ENCODE measurements around the gene C16orf96.

C16orf96 gene

DNA sequence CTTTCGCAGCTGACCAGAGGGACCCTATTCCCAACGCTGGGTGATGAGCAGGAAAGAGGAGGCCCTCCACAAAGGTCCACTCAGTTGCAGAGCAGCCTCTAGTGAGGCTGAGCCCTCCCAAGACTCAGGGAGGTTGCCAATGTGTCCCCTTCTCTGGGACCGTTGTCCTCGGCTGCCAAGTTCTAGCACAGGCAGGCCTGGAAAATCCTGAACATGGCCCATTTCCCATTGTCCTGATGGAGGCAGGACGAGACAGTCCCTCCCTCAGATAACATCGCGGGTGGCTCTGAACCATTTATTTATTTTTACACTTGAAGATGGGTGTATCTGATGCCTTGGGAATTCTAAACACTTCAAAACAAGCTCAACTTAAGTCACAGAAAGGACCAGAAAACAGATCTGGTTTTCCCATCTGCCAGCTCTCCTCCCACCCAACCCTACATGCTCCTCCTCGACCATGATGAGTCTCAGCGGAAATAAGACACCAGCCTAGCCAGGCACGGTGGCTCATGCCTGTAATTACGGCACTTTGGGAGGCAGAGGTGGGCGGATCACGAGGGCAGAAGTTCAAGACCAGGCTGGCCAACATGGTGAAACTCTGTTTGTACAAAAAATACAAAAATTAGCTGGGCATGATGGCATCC is 30.4 kb upstream of the C16orf96 start:
- DNase-seq = no peak

DNA sequence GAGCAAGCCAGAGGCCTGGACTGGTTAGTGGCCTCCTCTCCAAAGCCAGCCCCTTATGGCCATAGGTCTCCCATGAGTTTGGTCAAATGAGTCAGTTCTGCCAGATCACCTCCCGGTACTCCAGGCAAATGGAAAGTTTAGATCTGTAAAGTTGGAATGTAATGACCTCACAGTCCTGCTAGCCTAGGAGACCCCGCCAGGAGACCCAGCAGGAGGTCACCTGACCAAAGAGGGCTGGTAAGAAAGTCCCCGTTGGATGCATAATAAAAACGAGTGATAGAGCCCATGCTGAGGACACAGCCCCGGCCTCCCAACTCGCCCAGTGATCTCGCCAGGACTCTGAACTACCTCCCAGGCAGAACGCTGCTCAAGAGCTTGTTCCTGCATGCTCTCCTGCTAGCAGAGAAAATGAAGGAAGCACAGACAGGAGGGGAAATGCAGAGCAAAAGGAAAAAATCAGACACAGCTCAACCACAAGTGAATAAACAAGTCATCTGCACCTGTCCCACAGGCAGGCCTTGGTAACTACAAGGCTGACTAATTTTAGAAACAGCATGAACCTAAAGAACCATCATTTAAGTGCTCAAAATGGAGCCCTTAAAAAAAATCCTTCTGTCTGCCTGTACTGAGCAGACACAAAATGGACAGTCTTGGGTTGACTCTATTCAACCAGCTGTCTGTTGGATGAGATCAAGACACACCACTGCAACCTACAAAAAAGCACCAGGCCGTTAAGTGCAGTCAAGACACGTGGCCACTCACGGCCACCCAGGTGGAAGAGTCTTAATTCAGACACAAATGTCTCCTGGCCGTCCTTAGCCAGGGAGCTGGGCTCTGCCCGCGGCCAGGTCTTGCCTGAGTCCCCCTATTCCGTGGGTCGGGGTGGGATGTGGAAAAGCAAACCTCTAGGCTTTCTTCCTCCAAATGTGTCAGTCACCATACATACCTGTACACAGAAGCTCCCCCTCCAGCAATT is 26.8 kb upstream of the C16orf96 start:
- no peak for DNase-seq

DNA sequence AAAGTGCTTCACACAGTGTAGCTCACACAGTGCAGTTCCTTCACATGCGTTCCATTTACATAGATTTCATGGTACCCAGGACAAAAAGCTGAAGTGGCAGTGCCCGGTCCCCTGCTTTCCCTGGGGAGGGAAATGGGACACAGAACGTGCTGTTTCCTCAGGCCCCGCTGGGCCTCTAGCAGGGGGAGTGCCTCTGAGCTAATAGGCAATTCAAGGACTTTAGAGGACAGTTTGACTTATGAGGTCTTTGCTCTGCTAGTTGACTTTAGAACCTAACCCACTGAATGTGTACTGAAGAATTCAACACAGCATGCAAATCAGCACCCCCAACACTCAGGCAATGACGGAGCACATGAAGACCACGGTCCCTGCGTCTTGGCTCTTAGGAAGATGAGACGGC is 24.3 kb upstream of the C16orf96 start:
- DNase-seq = no peak

DNA sequence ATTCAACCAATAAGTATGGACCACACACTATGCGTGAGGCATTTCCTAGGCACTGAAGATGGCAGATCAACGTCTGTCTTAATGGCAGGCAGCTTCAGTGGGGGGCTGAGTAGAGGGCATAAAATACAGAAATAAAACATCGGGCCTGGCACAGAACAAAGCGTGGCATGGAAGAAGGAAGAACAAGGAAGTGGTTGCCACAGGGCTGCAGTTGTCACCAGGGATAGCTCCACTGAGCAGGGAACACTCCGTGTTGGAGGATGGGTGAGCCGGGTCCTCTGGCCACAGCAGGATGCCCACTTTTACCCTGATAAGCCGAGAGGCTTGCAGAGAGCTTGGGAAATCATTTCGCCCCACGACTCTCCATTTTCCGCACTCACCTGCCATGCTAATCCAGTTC is 23.9 kb upstream of the C16orf96 start:
- DNase-seq = no peak

DNA sequence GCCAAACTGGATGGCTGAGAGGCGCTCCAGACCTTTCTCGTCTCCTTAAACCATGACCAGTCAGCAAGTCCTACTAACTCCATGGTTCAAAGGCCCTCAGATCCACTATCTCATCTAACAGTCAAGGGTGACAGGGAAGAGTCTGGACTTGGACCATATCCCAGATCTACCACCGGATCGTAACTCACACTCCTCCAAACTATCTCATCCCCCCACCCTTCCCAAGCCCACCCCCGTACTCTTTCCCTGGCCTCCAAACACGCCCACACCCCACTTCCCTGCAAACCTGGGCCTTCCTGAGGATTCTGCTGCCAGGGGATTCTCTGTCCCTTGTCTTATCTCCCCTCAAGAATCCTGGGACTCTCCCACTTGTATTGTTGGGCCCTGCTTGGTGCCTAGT is 22.6 kb upstream of the C16orf96 start:
- no peak for DNase-seq

DNA sequence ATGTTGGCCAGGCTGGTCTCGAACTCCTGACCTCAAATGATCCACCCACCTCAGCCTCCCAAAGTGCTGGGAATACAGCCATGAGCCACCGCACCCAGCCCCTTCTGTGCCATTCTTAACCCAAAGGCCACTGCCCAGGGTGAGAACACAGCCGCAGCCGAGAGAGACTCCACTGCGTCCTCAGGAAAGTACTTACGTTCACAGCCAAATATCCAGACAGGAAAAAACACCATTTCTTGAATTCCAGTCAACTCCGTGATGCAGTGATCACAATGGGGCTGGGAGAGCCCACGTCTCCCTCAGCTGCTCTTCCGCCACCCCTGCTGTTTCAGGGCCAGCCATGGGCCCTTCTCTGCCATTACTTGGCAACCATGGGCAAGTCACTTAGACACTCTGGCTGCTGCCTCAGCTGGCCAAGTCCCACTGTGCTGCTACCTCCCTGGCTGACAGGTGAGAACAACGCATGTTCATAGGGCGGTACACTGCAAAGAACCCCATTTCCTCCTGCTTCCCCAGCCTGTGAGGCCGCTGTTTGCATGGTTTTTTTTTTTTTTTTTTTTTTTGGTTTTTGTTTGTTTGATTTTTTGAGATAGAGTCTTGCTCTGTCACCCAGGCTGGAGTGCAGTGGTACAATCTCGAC is 21.9 kb upstream of the C16orf96 start:
- DNase-seq = no peak

DNA sequence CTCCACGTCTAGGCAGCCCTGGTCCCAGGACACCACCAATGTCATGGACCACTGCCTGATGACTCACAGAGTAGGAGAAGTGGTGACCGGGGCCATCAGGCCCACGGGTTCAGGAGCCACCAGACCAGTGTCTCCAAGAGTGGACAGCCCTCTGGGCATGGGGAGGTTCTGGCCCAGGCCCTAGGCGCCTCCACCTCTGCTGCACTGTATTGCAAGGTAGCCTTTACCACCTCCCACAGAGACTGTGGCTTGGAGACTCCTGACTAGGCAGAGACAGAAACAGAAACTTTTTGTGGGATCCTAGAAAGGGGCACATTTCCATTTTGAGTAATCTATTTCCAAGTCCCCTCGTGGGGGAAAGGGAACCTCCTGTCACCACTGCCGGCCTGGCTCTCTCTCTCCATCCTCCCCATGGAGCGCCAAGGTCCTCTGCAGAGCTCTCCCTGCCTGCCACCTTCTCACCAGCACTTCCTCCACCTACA is 20.5 kb upstream of the C16orf96 start:
- no peak for DNase-seq

DNA sequence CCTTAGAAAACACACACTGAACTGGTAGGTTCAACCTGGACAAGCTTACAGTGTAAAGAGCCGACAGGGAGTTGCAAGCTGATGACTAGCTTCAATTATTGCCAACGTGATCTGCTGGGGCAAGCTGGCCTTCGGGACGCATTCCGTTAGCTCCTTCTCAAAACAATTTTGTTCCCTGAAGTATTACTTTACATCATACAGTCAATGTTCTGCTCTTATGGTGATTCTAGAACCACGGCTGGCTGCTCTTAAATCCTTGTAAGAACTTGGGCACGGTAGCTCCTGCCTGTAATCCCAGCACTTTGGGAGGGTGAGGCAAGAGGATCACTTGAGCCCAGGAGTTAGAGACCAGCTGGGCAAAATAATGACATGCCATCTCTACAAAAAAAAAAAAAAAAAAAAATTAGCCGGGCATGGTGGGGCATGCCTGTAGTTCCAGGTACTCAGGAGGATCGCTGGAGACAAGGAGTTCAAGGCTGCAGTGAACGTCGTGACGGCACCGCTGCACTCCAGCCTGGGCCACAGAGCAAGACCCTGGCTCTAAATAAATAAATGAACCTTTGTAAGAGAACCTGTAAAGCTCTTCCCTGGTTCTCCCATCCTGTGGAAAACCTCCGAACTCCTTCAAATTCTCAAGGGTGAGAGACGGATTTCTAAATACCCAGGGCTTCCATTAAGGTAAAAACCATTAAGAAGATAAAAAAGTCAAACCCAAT is 19.6 kb upstream of the C16orf96 start:
- no peak for DNase-seq

DNA sequence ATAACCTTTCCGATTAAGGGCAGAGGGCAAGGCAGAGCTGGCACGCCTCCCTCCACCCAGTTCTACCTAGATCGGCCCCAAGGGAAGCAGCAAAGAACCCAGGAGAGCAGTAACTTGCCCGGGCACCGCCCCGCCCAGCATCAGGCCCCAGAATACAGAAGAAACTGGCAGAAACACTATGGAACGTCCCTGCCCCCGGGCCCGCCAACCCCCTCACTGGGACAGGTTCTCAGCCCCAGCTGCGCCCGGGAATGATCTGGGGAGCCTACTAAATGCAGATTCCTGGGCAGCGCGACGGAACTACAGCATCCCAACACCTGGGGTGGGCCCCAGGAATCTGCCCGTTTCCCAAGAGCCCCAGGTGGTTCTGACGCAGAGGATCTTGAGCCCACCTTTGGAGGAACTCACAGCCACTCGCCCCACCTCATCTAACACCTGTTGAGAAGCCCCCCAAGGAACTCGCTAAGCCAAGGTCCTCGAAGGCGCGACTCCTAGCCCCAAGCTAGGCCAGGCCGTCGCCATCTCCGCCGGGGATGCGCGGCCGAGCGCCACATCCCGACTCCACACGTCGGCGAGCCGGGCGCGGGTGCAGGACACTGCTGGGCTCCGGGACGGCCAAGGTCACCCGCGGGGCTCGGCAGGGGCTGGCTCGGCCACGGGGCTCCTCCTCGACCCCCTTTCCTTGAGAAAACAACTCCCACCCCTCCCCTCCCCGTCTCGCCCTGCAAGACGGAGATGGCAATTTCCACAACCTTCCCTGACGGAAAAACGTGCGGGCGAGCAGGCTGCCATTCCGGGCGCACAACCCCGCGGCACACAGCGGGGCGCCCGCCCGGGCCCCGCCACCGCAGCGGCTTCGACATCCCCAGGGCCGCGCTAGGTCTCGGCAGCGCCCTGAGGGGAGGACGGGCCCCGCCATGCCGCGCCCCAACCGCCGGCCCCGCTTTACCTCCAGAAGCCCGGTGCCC is 18.5 kb upstream of the C16orf96 start:
- DNase-seq = no peak

DNA sequence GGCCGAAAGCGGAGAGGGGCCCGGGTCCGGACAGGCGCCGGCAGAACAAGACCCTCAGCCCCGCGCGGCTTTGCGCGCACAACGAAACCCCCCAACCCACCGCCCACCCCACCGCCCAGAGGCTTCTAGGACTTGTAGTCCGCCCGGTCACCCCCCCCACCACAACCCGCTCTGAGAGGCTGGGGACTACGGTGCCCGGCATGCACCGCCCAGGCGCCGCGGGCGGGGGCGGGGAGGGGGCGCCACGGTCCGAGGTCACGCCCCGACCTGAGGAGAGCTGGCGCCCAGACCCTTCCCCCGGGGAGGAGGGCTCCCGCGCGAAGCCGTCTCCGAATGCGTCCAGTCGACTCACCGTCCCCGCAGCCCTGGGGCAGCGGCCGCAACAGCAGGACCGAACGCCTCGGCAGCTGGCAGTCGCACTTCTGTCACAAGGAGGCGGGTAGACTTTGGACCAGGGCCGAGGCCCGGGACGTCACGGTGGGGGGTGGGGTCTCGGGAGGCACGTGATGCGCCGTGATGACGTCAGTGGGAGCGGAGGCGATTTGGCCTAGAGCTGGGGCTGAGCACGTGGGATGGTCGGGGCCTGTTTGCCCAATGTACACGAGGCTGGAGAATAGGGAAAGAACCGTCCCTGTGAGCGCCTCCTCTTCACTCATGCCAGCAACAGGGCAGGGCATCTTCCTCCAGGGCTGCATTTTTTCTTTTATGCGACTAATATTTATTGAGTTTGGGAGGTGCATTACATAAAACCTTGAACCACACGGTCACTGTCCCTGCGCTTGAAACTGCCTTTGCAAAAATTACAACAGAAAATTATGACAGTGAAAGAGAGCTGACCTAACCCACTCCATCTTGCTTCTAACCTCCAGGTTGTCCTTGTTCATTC is 17.5 kb upstream of the C16orf96 start, which contains the start of gene CDIP1:
Gene CDIP1 (minus strand): TSS at position 424 of the 886 bp plus-strand sequence. CDS start 24,643 bp downstream, outside the sequence.
- no peak for DNase-seq

DNA sequence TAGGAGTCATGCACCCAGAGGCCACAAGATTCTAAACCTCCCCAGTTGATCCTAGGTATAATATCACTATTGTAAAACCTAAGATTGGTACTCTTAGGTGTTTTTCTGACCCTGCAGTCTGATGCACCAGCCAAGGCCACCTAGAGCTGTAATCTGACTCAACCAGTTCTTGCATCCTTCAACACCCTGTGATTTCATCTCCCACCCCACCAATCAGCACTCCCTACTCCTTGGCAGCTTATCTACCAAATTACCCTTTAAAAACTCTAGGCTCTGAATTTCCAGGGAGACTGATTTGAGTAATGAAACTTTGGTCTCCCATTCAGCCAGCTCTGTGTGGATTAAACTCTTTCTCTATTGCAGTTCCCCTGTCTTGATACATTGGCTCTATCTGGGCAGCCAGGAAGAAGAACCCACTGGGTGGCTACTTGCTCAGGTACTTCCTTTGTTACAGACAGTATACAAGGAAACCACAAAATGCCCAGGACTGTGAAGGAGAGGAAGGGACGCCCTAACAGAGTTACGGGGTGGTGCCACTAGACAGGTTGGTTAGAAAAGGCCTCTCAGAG is 16.3 kb upstream of the C16orf96 start:
- DNase-seq = no peak

DNA sequence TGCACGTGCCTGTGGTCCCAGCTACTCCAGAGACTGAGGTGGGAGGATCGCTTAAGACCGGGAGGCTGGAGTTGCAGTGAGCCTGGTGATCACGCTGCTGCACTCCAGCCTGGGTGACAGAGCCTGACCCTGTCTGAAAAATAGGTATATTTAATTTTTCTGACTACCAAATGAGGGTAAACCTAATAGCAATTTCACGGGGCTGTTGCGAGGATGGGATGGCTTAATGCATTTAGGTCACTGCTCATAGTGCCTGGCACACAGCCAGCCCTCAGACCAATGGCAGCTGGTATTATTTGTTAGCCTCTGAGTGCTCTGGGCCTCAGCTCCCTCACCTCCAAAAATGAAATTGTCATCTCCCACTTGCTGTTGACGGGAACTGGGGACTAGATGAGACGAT is 11.7 kb upstream of the C16orf96 start:
- no peak for DNase-seq

DNA sequence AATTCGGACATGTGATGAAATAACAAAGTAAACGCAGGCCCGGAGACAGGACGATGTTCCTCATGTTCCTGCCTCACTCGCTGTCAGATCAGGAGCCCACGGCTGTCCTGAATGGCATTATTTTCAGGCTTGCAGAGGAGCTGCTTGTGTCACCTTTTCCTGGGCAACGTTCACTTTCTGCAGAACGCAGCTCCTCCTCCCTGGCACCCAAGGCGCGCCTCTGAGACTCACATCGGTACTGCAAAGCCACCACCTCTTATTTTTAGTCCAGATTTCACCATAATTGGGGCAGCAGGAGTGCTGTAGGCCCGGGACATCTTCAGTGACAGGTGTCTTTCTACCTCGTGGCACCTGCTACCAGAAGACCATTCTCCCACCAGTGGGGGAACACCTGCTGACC is 8.0 kb upstream of the C16orf96 start:
- no peak for DNase-seq

DNA sequence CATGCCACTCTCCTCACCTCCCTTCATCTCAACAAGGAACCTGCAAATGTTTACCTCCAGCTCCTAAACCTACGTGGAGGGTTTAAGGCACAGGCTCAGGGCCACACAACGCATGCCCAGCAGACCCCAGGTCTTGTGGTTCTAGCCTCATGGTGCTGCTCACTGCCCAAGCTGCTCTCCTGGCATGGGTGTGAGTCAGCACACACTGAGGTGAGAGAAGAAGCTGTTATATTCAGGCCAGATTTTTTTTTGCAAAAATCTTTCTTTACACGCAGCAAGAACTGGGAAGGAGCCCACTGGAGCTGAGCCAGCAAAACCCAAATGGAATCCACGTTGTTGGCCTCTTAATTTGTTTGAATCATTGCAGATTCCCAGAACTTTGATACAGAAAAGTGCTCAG is 5.5 kb upstream of the C16orf96 start:
- no peak for DNase-seq

DNA sequence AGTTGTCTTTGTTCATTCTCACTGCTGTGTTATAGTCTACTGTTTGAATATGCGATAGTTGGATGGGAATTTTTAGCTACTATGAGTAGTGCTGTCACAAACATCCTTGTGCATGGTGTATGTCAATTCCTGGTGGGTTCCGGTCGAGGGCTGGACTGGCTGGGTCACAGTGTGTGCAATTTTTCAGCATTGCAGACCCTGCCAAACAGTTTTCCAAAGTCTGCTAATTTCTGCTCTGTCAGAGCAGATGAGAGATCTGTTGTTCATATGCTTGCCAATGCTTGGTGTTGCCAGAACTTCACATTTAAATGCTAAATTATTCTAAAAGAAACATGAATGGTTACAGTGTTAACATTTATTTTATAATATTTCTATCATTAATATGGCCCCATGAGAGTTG is 3.6 kb upstream of the C16orf96 start:
- DNase-seq = no peak

DNA sequence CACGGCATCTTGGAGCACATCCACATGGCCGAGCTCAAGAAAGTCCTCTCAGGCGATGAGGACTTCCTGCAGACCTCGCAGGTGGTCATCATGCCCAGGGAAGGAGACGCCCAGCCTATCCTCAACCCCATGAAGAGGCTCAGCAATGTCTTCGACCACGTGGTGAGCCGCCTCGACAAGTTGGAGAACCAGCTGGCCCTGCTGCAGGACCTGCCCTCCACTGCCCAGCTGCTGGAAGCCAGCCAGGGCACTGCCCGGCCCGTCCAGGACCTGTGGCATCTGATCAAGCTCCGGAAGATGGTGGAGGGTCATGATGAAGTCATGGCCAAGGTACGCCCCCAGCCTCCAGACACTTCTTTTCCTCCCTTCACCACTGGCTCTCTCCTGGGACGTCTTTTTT is 440 bp downstream of the C16orf96 start:
- DNase-seq = no peak

DNA sequence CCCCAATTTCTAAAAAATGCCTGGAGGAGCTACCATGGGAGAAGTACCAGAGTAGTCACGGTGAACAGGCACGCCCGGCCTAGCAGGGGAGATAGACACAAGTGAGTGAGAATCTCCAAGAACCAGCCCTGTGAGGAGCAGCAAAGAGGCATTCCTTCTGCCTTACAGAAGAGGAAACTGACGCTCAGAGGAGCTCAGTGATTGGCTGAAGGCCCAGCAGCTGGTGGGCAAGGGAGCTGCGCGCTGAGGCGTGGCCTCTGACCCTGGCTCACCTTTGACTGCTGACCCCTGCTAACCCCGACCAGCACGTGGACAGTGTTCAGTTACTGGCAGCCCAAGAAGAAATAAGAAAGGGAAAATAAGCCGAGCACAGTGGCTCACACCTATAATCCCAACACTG is 1.8 kb downstream of the C16orf96 start:
- no peak for DNase-seq

DNA sequence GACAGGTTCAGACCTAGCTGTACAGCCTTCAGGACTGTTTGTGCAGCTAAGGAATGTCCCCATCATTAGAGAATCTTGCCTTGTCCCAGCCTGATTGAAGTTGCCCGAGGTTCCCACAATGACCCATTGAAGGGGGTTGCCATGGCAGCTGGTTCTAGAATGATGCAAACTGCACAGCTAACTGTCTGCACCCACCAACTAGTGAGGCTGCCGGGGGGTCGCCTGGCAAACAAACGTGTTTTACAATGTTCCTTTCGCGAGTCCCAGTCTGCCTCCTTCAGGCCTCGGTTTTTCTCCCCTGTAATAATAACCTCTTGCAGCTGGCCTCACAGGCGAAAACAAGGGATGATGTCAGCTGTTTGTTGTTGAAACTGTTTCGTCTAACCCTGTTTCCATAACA is 5.5 kb downstream of the C16orf96 start:
- DNase-seq = no peak

DNA sequence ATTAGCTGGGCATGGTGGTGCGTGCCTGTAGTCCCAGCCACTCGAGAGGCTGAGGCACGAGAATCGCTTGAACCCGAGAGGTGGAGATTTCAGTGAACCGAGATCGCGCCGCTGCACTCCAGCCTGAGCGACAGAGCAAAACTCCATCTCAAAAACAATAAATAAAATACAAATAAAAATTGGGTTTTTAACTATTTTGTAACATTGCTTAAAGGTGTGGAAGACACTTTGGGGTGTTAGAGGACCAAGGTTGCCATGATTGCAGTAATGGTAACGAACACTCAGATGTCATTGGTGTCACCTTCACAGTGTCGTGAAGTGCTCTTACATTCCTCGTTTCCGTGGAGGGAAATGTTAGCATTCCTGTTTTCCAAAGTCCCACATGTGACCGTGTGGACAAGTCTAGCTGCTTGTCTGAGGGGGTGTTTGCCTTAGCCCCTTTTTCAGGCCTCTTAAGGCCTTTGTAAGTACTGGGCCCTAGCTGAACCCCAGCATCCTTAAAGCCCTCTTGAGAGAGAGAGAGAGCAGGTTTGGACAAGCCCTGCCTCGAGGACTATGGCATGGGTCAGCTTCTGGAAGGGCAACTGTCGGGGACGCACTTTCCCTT is 8.6 kb downstream of the C16orf96 start:
- DNase-seq = no peak

DNA sequence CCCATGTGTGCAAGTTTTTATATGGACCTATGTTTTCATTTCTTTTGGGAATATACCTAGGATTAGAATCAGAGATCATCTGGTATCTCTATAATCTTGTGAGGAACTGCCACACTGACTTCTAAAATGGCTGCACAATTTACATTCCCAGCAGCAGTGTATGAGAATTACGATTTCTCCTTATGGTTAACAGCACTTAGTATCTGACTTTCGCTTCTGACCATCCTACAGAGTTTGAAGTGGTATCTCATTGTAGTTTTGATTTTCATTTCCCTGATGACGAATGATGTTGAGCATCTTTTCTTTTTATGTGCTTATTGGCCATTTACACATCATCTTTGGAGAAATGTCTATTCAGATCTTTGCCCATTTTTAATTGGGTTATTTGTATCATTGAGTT is 10.0 kb downstream of the C16orf96 start:
- no peak for DNase-seq
